Prostate gland (tissue), 2 donors: ENCODE measurements around the gene RUNX3.

Experiments used
- POLR2A ChIP-seq: fragments of 450-650 bp; IDR thresholded peaks from one replicate; pipeline ENCODE4 v1.6.1; 2016; ENCODE audit warnings: antibody characterized with exemption, mild to moderate bottlenecking
- TF ChIP-seq, protein P1 (sequence below), 4 experiments: fragments of 200-600 bp in 2 of 4; fragments of 450-650 bp in 2 of 4; sonication (generic) in 2 of 4; IDR thresholded peaks; 1 replicate in 3 of 4; 2 replicates in 1 of 4; pipeline ENCODE4 v1.5.1; 2016 to 2019; ENCODE audit warnings: antibody characterized with exemption in 4 of 4, mild to moderate bottlenecking in 2 of 4, moderate library complexity in 2 of 4

DNA sequence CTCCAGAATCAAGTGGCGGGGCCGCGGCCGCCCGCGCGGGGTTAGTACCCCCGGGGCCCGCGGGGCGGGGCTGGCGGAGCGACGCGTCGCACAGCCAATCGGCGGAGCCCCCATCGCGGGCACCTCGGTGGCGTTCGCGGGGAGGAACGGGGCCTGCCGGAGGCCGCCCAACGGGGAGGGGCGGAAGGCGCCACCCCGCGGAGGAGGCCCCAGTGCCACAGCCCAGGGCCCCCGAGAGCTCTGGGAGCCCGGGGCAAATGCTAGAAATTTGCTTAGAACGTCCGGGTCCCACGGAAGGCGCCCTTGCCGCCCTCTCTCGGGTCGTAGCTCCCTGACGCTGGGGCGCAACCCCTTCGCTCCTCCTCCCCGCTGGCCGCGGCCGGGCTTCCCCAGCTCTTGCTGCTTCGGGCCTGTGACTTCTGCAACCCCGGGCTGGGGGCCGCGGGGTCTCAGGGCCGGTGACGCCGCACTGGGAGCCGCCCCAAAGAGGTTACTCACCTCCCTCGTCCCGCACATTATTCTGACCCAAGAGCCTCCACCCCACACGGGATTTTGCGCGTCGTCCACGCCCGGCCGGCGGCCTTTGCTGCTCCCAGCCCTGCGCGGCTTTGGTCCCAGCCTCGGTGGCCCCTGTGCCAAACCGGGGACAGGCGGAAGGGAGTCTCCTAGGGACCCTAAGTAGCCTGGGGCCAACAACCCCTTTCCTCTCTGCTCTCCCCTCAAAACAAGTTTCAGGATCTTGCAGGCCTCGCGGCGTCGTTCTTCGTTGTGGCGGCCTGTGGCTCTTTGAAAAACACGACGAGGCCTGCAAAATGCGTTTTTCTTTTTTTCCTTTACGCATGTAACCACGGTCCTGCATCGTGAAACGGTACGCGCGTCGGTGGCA lies at the start of gene RUNX3:
- no peak for TF ChIP-seq POLR2A
- TF ChIP-seq, protein P1, sequence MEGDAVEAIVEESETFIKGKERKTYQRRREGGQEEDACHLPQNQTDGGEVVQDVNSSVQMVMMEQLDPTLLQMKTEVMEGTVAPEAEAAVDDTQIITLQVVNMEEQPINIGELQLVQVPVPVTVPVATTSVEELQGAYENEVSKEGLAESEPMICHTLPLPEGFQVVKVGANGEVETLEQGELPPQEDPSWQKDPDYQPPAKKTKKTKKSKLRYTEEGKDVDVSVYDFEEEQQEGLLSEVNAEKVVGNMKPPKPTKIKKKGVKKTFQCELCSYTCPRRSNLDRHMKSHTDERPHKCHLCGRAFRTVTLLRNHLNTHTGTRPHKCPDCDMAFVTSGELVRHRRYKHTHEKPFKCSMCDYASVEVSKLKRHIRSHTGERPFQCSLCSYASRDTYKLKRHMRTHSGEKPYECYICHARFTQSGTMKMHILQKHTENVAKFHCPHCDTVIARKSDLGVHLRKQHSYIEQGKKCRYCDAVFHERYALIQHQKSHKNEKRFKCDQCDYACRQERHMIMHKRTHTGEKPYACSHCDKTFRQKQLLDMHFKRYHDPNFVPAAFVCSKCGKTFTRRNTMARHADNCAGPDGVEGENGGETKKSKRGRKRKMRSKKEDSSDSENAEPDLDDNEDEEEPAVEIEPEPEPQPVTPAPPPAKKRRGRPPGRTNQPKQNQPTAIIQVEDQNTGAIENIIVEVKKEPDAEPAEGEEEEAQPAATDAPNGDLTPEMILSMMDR (IDR thresholded peaks at IDR 0.05): no peak
